Stimulated activated CD8-positive, alpha-beta memory T cell treated with anti-CD3 and anti-CD28 coated beads, Interleukin-15, amount 100 ng/mL, for 48 hours (primary cell): Measurements from ENCODE around the gene CTCF.

ENCODE experiments used
- DNase-seq, 2 donors: peaks; one replicate each; pipeline ENCODE4 v3.0.0-alpha.2; 2020; ENCODE audit warnings: low read depth in 2 of 2

Gene CTCF

DNA sequence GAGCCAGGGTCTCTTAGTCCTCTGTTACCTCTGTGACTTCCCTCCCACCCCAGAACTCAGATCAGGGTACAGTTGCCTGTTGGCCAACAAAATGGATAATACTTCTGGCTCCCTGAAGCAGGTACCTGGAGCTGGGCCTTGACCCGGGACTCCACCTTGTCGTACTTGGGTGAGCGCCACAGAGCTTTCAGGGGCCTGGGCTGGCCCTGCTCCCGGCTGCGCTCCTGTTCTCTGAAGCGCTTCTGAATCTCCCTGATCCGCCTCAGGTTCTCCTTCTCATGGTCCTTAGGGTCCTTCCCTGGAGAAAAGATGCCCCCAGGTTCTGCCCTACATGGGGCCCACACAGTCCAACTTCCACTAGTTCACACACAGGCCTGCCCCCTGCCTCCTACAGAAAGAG, 102.5 kb downstream of the CTCF start:
- DNase-seq: no peak

DNA sequence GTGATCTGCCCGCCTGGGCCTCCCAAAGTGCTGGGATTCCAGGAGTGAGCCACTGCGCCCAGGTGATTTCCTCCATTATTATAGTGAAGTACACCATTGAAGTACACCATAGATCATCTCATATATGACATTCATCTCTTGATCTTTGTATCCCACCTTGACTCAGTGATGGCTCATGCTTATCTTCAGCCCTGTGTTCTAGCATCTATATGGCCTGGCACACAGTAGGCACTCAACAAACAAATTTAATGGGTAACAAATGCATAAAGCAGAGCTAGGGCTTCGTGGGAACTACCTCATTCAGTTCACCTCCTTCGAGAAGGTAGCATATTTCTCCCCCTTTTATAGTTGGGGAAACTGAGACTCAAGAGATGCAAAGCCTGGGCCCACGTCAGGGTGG, 103.3 kb downstream of the CTCF start:
- DNase-seq: no peak

DNA sequence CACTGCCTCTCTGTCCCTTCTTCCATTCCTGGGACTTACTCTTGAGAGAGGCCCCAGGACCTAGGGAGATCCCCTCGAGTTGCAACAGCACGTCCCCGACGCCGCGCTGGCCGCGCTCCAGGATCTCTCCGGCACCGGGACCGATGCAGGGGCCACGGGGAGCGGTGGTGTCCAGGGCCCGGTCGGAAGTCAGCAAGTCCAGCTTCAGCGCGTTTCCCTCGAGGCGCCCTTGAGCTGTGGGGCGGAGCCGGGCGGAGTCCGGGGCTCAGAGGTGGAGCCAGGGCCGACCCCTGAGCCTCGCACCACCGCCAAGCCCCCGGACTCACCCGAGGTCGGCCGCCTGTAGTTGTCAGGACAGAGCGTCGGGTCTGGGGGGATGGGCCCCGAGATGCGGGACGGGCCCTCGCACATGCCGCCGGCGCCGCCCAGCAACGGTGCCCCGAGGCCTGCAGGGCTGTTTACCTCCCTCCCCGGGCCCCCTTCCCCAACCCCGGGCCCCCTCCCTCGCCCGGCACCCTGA, 103.8 kb downstream of the CTCF start:
- no peak for DNase-seq

DNA sequence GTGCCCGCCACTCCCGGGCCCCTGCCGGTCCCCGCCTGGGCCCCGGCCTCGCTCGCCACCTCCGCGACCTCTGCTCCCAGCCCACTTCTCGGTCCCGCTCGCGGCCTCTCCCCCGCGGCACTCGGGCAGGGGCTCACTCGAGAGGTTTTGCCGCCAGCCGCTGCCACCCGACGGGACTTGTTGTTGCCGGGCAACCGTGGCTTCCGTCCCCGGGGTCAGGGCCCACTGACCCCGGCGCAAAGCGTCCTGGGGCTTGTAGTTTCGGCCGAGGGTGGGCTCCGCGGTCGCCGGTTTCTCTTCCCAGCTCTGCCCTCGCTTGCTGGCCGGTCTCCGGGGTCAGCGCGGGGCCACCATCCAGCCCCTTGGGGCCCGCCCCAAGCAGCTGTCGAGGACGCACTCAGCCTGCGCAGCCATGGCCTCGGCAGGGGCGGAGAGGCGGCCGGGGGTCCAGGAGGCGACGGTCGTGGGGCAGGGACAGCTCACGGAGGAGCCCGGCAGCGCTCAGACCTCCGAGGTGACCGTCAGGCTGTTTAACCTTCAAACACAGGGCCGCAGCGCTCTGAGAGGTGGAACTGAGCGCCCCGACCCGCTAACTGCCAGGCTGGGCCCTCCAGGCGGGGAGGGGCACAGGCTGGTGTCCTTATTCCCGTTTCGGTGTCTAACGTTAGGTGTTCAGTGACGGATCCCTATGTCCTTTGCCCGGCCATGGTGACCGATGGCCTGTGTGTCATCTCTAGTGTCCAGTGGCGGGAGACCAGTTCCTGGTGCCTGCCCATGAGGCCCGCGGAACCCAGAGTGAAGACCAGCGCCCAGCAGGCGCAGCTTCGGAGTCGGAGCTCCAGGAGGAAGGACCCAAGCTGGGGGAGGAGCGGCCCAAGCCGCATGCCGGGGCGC, 104.5 kb downstream of the CTCF start, which contains the start of the genes C16orf86 and ENKD1:
Gene C16orf86 (plus strand): TSS at position 256 of the 894 bp plus-strand sequence. CDS start 157 bp downstream, at position 413.
Gene ENKD1 (minus strand): TSS at position 192 of the 894 bp plus-strand sequence. CDS start 308 bp downstream, outside the sequence.
- DNase-seq: peak; percentile 65 to 74

DNA sequence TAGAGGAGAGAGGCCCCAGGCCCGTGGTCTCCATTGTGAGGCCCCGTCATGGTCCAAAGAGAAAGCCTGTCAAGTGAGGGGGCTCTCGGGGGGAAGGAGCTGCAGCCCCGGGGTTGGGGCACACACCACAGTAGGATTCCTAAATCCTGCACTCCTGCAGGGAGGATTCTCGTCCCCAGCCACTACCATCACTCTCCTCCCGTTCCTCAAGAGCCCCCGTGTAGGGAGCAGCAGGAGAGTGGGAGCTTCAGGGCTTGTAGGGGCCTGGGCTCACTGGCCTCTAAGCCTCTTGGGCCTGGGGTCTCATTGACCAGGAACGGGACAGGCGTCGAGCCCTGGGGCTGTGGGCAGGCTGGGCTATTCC, 105.1 kb downstream of the CTCF start:
- DNase-seq: no peak

DNA sequence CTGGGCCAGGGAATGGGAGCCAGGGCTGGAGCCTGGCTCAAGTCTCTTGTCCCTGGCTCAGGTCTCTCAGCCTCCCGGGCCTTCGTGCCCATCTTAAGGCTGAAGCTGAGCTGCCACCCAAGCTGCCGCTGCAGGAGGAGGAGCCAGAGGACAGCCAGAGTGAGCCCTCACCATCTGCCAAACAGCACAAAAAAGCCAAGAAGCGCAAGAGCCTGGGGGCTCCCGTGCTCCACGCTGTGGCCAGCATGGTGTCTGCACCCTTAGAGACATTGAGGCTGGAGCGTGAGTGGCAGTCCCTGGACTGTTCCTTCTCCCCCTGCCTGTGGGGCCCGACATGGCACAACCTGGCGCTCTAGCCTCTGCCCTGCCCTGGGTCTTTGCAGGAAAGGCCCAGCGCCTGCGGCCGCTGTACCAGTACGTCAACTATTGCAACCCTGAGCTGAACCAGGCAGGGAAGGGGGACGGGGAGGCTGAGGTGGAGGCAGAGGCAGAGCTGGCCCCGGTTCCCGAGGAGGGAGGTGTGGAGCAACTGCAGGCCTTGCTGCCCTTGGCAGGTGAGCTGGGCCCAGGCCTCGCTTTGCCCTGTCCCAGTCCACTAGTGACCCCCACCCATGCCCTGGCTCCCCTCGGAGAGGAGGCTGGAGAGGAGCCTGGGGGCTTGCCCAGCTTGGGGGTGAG, 105.6 kb downstream of the CTCF start:
- DNase-seq: peak; percentile 72 to 80

DNA sequence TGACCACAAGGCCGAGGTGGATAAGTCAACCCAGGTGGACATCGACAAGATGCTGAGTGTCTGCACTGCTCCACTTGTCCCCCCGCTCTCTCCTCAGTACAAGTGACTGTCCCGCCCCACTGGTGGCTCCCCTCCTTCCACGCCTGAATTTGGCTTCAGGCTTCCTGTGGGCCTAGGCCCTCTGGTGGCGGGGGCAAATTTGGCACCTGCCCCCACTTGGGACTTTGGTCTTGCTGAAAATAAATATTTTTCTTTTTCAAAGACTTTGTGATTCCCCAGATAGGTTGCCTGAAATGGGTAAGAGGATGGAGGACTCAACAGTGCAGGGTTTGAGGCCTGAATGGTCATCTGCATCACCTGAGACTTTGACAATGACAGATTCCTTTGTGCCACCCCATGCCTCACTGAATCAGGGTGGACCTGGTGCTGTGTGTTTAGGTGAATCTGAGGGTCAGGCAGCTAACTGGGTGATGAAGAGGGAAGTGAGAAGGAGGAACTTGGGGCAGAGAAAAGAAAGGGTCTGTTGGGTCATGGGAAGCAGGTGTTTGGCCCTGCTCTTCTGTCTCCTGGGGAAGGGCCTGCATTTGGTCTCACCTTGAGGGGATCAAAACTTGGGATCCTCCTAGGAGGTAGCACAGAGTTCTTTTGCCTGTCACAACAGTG, 106.3 kb downstream of the CTCF start:
- DNase-seq: no peak

DNA sequence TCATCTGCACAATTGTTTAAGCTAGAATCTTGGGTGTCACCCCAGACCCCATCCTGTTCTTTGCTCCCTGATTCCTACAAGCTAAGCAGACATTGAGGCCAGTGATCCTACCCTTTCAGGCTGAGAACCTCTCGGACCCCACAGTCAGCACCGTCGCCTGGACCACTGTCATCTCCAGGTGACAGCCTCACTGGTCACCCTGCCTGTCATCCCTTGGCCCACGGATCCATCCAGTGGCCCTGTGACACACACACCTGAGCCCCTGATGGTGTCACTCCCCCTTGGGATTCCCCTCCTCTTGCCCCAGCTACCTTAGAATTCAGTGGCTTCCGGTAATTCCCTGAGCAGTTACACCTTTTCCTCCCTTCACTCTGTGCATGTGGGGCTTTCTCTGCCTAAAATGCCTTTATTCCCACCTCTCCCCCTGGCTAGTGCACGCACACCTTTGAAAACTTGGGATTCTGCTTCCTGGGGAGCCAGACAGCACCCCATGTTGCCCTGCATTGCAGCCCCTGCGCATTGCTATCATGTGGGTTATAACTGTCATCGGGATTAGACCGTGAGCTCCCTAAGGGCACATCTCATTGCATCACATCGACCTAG, 107.3 kb downstream of the CTCF start:
- DNase-seq: no peak

DNA sequence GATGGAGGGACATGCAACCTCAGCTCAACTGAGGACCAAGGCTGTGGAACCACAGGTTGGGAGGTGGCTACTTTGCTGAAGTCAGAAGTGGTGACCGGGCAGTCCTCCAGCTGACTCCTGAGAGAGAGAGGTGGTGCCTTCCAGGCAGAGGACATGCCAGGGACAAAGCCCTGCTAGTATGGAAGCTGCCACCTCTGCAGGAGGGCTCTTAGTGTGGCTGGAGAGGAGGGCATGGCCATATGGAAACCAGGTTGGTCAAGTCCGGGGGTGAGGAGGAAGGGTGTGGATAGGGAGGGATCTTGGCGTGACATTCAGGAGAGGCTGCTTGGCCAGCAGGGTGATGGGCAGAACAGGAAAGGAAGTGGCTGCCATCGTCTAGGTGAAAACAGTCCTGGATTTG, 110.0 kb downstream of the CTCF start:
- DNase-seq: no peak

DNA sequence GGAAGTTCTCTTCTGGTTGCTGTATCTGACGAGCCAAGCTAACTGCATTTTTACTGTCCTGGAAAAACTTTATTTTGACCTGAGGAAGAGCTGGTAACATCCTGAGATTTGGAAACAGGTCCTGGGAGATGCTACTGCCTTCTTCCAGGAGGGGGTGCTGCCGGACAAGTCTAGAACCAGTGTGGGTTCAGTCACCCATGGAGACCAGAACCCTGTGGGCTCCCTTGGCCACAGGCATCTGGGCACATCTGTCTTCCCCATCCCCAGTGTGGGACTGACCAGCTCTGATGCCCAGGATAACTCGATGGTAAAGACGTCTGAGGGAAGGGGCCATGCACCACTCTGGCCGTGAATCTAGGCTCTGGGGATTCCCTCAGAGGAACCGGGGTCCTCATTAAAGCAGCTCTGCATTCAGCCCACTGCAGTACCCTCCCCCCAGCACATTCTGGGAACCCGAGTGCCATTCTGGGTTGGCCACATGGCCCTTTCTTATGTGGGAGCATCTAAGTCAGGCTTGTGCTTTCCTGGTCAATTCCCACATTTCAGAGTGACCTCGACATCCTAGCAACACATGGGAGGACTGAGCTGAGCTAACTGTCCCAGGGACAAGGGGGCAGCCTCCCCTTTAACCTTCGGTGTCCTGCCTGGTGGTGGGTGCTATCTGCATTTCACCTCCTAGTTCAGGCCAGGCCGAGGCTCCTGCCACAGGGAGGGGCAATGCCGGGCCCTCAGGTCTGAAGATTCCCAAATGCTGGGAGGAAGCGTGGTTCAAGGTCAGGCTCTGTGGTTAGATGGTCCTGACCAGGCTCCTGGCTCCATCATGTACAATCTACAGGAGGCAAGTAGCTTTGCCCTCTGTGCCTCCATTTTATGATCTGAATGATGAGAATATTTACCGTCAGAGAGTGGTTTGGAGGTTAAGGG, 110.7 kb downstream of the CTCF start:
- DNase-seq: no peak

DNA sequence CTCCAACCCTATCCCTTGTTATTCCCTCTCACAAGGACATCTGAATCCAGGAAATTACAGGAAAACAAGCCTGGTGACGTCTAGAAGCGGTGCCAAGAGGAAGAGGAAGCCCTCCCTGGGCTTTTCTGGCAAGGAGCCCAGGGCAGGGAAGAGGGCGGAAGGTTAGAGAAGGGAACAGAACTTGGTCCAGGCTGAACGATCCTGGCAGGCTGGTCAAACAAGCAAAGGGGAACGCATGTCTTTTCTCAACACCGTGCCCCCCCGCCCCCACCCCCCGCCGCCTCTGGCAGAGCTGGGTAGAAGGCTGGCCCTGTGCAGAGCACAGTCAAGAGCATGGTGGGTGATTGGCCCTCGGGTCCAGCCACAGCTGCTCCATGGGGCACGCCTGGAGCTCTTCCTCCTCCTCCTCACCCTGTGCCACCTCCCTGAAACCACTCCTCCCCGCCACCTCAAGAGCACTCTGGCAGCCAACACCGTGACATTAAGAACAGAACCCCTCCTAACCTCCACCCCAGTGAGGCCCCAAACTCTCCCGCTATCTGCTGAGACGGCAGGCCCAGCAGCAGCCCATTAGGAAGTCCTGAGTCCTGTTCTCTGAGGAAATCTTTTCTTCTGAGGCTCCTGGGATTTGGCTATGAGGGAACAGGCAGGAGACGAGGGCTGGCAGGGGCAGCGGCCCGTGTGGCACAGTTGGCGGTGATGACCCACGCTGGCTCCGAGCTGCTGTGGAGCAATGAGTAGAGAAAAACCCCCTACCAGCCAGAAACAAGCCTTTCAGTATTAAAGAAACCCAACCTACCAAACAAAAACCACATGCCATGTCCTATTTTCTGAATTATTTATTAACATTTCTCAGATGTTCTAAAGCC, 111.6 kb downstream of the CTCF start:
- DNase-seq: no peak

DNA sequence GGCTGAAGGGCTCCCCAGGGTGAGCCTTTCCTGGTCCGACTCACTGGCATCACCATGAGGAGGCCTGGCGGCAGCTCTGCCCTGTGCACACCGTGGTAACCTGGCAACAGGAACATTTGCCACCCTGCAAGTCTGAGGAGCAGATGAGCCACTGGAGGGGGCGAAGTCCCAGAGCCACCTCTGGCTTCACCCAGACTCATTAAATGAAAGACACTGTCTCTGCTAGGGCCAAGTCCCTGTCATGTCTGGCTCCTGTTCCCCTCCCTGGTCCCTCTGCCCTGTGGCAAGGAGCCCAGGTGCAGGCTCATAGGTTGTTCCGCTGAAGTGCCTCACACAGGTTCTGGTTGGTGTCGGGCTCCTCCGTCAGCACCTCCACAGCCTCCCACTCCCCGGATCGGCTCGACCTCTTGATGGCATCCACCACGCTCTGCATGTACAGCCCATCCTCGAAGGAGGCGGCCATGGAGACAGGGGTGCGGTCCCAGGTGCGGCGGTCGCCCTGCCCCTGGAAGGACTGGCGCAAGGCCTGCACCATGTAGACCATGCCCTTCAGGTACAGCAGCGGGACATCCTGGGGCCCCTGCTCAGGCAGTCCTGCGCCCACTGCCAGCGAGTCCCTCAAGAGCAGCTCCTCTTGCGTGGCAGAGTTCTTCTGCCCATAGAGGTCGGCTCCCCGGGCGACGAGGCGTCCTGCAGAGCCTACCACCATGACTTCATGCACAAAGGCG, 112.7 kb downstream of the CTCF start:
- DNase-seq: no peak

DNA sequence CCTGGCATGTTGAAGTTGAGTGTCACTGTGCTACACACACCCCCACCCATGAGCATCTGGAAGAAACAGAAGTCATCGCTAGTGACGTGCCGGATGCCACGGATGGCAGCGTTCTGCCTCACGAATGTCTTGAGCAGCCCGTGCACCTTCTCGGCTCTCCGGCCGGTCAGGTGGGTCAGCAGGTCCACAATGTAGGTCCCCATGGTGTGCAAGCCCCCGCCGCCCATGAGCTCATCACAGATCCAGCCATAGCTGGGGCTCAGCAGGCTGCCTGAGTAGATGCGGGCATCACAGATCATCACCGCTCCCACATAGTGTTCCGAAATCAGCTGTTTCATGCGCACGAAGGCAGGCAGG, 113.2 kb downstream of the CTCF start:
- no peak for DNase-seq

DNA sequence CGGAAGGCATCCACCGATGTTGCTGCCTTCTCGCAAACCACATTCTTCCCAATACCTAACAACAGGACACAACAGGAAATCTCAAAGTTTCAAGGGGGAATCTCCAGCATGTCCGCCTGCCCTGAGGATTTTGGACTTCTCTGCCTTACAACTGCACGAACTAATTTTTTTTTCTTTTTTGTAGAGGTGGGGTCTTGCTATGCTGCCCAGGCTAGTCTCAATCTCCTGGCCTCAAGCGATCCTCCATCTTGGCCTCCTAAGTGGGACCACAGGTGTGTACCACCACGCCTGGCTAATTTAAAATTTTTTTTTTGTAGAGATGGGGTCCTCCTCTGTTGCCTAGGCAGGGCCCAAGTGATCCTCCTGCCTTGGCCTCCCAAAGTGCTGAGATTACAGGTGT, 113.7 kb downstream of the CTCF start:
- no peak for DNase-seq

DNA sequence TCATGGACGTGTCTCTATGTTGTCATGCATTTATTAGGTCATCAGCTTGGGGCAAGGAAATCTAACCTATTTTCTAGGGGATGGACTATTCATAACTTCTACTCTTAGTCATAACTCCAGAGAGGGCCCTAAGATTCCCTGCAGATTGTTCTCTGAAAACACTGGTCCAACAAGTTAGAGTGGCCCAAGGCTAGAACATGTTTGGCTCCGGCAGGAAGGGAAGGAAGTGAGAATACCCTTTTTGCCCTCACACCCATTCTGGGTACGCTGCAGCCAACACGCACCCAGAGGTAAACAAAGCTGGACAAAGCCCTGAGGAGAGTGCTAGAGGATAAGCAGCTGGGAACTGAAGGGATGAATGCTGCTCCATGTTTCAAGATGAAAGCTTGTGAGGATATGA, 114.2 kb downstream of the CTCF start:
- no peak for DNase-seq

DNA sequence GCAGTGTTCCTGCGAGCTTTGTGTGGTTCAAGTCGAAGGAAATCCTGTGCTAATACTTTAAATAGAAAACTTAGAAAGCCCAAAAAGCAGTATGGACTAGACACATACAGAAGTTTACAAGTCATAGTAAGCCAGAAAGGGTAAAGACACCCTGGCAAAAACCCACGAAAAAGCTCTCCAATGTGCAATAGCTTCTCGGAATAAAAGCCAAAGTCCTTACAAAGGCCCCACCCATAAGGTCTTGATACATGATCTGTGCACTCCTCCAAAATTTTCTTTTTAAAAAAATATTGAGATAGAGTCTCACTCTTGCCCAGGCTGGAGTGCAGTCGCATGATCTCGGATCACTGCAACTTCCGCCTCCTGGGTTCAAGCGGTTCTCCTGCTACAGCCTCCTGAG, 114.6 kb downstream of the CTCF start:
- no peak for DNase-seq

DNA sequence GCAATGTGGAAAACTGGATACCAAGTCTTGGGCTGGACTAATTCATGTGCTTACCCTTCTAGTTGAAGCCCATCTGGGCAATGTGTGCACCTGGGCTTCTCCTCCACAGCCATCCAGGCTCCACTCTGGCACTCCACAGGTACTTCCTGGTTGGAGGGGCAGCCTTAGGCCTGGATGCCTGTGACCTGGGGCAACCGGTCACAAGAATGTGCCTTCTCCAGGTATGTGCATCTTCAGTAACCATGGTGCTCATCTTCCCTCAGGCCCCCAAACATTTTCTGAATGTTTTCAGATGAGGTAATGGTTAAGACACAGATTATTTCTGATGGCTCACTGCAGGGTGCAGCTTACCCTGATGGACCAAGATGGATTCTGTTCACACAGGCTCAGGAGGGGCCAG, 115.4 kb downstream of the CTCF start:
- DNase-seq: no peak

DNA sequence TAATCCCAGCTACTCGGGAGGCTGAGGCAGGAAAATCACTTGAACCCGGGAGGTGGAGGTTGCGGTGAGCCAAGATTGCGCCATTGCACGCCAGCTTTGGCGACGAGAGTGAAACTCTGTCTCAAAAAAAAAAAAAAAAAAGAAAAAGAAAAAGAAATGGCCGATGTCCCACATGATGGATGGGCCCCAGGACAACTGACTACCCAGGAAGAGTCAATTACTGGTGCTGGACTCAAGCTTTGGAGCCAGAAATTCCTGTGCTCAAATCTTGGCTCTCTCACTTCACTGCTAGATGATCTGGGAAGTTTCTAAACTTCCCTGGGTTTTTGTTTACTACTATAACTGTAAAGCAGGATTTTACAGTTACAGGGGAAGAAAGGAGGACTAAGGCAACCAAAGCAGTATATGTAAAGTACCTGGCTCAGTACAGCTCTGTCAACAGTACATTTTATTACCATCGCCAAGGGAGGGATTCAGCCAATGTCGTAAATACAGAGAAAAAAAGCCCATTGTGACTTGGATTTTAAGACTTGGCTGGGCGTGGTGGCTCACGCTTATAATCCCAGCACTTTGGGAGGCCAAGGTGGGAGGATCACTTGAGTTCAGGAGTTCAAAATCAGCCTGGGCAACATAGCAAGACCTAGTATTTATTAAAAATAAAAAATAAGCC, 116.2 kb downstream of the CTCF start:
- DNase-seq: no peak
